ENCODE results near the gene PGA4.

- TF ChIP-seq, protein P1, sequence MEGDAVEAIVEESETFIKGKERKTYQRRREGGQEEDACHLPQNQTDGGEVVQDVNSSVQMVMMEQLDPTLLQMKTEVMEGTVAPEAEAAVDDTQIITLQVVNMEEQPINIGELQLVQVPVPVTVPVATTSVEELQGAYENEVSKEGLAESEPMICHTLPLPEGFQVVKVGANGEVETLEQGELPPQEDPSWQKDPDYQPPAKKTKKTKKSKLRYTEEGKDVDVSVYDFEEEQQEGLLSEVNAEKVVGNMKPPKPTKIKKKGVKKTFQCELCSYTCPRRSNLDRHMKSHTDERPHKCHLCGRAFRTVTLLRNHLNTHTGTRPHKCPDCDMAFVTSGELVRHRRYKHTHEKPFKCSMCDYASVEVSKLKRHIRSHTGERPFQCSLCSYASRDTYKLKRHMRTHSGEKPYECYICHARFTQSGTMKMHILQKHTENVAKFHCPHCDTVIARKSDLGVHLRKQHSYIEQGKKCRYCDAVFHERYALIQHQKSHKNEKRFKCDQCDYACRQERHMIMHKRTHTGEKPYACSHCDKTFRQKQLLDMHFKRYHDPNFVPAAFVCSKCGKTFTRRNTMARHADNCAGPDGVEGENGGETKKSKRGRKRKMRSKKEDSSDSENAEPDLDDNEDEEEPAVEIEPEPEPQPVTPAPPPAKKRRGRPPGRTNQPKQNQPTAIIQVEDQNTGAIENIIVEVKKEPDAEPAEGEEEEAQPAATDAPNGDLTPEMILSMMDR (IDR thresholded peaks at IDR 0.05; ENCODE audit: control extremely low read depth in 1 of 3, insufficient read depth in 1 of 3, low read depth in 1 of 3, low read length in 3 of 3) = no peak
- TF ChIP-seq HDAC6 (IDR thresholded peaks at IDR 0.05; ENCODE audit: low read depth, low read length) (no peak), RAD21 (IDR thresholded peaks at IDR 0.05 in 1 of 2, conservative IDR thresholded peaks at IDR 0.05 in 1 of 2; ENCODE audit: low read depth in 2 of 2, low read length in 2 of 2) (no peak), POLR2A (IDR thresholded peaks at IDR 0.05; ENCODE audit: control extremely low read depth in 1 of 2, low read depth in 2 of 2, low read length in 2 of 2) (no peak), CBX5 (IDR thresholded peaks at IDR 0.05; ENCODE audit: low read depth, low read length) (no peak)
These were observed 34.7 kb downstream of the PGA4 start for GRCh38 chr11:61256710-61257482.
